ENCODE measurements around the gene TMEM236. TPM values are rescaled to one million over a fixed set of nuclear protein-coding genes. Genes with fewer than 3 reads are reported as not detected.

TMEM236 gene
- total and polyA plus RNA-seq, 2 donors (not counting 3 experiments of a cell fraction or from before 2014, with no cell fraction given), result 0.24 to 0.29 TPM

DNA sequence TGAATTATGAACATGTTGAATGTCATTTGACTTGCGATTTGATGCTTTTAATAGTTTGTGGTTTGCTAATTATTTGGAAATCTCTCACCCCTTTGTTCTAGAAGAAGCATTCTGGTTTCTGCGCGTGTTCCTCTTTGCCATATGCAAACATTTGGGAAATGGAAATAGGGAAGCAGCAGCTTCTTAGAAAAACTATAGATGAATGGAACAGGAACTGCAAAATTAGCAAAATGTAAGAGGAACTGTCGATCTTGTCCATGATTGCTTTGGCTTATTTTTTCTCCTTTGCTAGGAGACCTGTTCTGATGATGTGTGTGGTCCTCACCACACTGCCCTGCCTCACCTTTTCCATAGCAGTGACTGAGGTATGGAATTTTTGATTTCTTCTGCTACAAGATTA lies 19.0 kb downstream of the TMEM236 start:
- Histone ChIP-seq H3K36me3 (ENCODE audit: control insufficient read depth in 2 of 2, extremely low read depth in 1 of 2, insufficient read depth in 2 of 2, low read length in 2 of 2) (no peaks in the 10 kb centered on the region), H3K79me2 (ENCODE audit: control insufficient read depth, insufficient read depth, low read length) (no peaks in the 10 kb centered on the region), H4K20me1 (replicated peaks; ENCODE audit: control insufficient read depth, extremely low read depth, insufficient read depth, low read length) (no peaks in the 10 kb centered on the region), H3K4me1 (ENCODE audit: control insufficient read depth, extremely low read depth, insufficient read depth, low read length) (peaks cover 16% of the 10 kb centered on the region), H3K9me1 (replicated peaks; ENCODE audit: control insufficient read depth, extremely low read depth, insufficient read depth, low read length) (no peaks in the 10 kb centered on the region), H3K4me2 (ENCODE audit: insufficient read depth, low read length) (no peak overlapping the region), H3K27ac (ENCODE audit: insufficient read depth, low read depth, low read length) (no peak overlapping the region), H3K9ac (replicated peaks; ENCODE audit: extremely low read depth, insufficient read depth, low read length) (no peak overlapping the region), H3K4me3 (replicated peaks in 1 of 3; ENCODE audit: insufficient read depth in 1 of 3, low read depth in 1 of 3, low read length in 3 of 3) (no peak overlapping the region), H2AFZ (ENCODE audit: low read depth, low read length) (no peak overlapping the region), H3K27me3 (ENCODE audit: control insufficient read depth in 2 of 2, insufficient read depth in 2 of 2, low read length in 2 of 2) (no peaks in the 10 kb centered on the region), H3K9me3 (replicated peaks; ENCODE audit: control insufficient read depth, insufficient read depth, low read length) (no peaks in the 10 kb centered on the region)
- FAIRE-seq (no peak), DNase-seq (ENCODE audit: low read depth, low spot score) (no peak)
- TF ChIP-seq POLR2AphosphoS5 (IDR thresholded peaks at IDR 0.05; ENCODE audit: insufficient read depth, low read depth, low read length), result no peak
- no peak for TF ChIP-seq GATA2 (IDR thresholded peaks at IDR 0.05; ENCODE audit: insufficient read depth, insufficient read length, low read depth, low read length)
- TF ChIP-seq, protein P1, sequence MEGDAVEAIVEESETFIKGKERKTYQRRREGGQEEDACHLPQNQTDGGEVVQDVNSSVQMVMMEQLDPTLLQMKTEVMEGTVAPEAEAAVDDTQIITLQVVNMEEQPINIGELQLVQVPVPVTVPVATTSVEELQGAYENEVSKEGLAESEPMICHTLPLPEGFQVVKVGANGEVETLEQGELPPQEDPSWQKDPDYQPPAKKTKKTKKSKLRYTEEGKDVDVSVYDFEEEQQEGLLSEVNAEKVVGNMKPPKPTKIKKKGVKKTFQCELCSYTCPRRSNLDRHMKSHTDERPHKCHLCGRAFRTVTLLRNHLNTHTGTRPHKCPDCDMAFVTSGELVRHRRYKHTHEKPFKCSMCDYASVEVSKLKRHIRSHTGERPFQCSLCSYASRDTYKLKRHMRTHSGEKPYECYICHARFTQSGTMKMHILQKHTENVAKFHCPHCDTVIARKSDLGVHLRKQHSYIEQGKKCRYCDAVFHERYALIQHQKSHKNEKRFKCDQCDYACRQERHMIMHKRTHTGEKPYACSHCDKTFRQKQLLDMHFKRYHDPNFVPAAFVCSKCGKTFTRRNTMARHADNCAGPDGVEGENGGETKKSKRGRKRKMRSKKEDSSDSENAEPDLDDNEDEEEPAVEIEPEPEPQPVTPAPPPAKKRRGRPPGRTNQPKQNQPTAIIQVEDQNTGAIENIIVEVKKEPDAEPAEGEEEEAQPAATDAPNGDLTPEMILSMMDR (IDR thresholded peaks at IDR 0.05; ENCODE audit: extremely low read depth in 1 of 2, insufficient read depth in 1 of 2, low read depth in 1 of 2, low read length in 2 of 2), result no peak
- TF ChIP-seq POLR2A (IDR thresholded peaks at IDR 0.05; ENCODE audit: low read depth, low read length), result no peak
- TF ChIP-seq, protein P2, sequence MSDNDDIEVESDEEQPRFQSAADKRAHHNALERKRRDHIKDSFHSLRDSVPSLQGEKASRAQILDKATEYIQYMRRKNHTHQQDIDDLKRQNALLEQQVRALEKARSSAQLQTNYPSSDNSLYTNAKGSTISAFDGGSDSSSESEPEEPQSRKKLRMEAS (IDR thresholded peaks at IDR 0.05; ENCODE audit: insufficient read depth, insufficient read length), result no peak
- TF ChIP-seq JUN (IDR thresholded peaks at IDR 0.05; ENCODE audit: borderline replicate concordance, insufficient read depth, insufficient read length, low read depth), result no peak
- TF ChIP-seq MYC (IDR thresholded peaks at IDR 0.05; ENCODE audit: low read depth, low read length), result no peak
- TF ChIP-seq EZH2 (IDR thresholded peaks at IDR 0.05; ENCODE audit: borderline replicate concordance, low read depth, low read length, severe bottlenecking), result no peak
- no peak for TF ChIP-seq FOS (IDR thresholded peaks at IDR 0.05; ENCODE audit: borderline replicate concordance, insufficient read depth, low read length)
- BruUV-seq (replicated peaks), result no TSS peak
- ChIA-PET CTCF (interaction anchor here (2.7 kb wide), 1 partner anchor 12 kb away, joined by 8 read pairs; no protein-coding TSS in a partner anchor), POLR2A (no interaction called here)
- dilution Hi-C loops (cut with MboI; ENCODE audit: extremely low pct_ligation_motif_present, low sequenced_read_pairs) (no loop called here), intact Hi-C loops (cut with micrococcal nuclease) (no loop called here)
